ENCODE data around the gene RASGRP2.

The RASGRP2 gene

GRCh38 chr11:64743591-64744543 lies at the start of gene RASGRP2:
Gene RASGRP2 (minus strand): TSS chr11:64744142. CDS start chr11:64742866, 1,276 bp downstream.
- no peak for DNase-seq (ENCODE audit: low read depth)
- H3K4me3 ChIP-seq (ENCODE audit: low read depth, low read length): peak within 1 kb of the TSS; percentile 39

DNA sequence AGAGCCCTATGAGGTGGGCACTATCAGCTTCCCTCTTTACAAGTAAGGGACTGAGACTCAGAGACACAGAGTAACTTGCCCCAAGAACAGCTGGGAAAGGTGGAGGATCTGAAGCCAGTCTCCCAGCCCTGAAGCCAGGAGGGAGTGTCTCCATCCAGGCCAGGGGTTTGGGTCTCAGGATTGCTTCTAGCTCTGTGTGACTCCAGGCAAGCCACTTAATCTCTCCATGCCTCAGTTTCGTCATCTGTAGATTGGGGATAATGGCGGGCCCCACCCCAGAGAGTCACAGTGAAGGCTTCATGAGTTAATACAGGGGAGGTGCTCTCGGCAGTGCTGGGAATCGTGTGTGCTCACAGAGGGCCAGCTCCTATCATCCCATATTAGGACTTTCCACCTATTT lies 48.5 kb upstream of the RASGRP2 start:
- no peak overlapping the region for H3K4me3 ChIP-seq (ENCODE audit: low read depth, low read length)
- DNase-seq (ENCODE audit: low read depth): no peak

DNA sequence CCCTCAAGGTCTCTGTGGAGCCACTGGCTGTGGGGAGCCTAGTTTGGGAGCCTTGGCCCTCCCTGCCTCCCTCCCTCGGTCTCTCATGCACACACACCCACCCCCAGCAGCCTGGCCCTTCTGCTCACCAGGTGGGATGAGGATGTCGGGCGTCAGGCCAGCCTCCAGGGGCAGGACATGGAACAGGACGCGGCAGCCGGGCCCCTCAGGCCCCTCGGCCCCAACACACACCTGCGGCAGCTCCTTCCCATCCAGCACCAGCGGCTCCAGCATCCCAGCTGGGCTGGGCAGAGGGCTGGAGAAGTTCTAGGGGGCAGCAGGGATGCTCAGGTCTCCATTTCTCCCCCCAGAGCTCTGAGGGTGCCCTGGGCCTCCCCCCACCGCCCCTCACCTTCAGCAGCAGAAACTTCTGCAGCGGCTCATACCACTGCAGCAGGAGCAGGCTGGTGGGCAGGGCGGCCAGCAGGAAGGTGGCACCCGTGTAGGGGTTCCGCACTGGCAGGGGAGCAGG lies 47.9 kb upstream of the RASGRP2 start:
- DNase-seq (ENCODE audit: low read depth): no peak
- no peak overlapping the region for H3K4me3 ChIP-seq (ENCODE audit: low read depth, low read length)

DNA sequence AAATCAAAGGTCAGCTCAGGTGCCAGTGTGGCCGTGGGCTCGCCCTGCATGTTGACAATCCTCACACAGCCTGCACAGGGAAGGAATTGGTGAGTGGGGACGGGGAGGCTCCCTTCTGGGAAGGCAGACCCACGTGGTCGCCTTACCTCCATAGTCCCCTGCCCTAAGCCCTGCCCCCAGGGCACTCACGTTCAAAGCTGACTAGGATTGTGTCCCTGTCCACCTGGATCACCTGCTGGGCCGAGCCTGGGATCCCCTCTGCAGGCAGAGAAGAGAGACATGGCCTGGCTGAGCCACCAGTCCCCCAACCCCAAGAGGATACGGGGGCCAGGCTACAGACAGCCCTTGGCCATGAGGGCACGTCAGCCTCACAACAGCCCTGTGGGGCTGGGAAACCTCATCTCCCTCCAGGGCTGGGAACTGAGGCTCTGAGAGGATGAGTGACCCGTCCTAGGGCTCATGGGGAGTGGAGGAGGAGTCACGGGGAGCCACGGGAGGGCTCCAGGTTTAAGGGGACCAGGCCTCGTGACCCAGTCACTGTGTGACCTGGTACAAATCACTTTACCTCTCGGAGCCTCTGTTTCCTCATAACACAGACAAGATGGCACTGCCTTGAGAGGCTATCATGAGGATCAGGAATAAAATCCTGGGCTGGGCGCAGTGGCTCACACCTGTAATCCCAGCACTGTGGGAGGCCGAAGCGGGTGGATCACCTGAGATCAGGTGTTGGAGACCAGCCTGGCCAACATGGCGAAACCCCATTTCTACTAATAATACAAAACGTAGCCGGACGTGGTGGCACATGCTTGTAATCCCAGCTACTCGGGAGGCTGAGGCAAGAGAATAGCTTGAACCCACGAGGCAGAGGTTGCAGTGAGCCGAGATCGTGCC lies 46.5 kb upstream of the RASGRP2 start:
- no peak overlapping the region for H3K4me3 ChIP-seq (ENCODE audit: low read depth, low read length)
- DNase-seq (ENCODE audit: low read depth): no peak

DNA sequence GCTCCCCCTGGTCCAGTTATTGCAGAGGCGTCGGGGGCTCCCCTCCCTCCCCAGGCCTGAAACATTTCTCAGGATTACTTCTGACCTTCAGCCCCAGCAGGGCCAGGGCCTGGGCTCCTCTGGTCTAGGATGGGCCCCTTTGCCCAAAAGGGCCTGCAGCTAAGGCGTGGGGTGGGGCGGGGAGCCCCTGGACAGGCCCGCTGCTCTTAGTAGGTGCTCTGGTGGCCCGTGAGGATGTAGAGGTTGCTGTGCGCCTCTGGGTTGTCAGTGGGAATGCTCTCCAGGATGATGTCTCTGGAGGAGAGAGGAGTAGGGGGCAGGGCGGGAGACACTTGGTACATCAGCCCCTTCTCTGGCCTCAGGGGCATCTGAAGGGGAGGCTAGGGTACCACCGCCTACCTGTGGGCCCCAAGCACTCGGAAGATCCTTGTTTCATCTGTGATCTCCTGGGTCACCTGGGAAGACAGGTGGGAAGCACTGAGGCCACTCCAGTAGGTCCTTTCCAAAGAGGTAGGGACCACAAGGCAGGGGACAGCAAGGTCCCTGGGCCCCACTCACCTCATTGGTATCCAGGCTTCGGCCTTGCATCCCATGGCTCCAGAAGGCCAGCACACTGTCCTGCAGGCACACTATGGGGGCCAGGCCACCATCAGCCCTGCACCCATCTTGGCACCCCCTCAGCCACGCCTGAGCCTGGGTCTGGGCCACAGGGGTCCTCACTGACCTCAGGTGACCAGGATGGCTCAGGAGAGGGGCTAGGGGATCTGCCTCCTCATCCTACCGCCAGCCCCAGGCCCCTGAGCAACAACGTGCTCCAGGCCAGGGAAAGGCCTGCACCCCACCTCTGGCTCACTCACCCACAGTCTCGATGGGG lies 45.6 kb upstream of the RASGRP2 start:
- no peak for DNase-seq (ENCODE audit: low read depth)

GRCh38 chr11:64788321-64789215 lies 44.6 kb upstream of the RASGRP2 start:
- H3K4me3 ChIP-seq (ENCODE audit: low read depth, low read length): no peak overlapping the region
- no peak for DNase-seq (ENCODE audit: low read depth)

More for the DNA sequence above, 45.6 kb upstream of the RASGRP2 start:
- H3K4me3 ChIP-seq (ENCODE audit: low read depth, low read length): no peak overlapping the region

GRCh38 chr11:64787526-64788320 lies 43.8 kb upstream of the RASGRP2 start:
- H3K4me3 ChIP-seq (ENCODE audit: low read depth, low read length): no peak overlapping the region
- no peak for DNase-seq (ENCODE audit: low read depth)

DNA sequence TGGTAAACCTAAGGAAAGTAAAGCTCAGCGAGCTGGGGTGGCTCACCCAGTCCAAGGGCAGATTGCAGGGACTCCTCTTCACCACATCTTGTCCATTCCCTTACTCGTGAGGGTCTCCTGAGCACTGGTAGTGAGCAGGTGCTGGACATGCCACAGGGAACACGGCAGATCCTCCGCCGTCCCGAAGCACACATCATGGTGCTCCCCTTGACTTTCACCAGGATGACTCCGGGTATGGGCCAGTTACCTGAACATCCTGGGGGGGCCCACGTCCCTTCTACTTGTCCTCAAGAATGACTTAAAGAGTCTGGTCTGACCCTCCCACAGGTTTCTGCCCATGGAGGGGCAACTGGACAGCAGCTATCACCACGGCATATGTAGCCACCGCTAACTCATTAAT lies 42.4 kb upstream of the RASGRP2 start:
- no peak for DNase-seq (ENCODE audit: low read depth)
- H3K4me3 ChIP-seq (ENCODE audit: low read depth, low read length): no peak overlapping the region

GRCh38 chr11:64784813-64785581 lies 41.1 kb upstream of the RASGRP2 start:
- no peak for DNase-seq (ENCODE audit: low read depth)
- H3K4me3 ChIP-seq (ENCODE audit: low read depth, low read length): no peak overlapping the region

DNA sequence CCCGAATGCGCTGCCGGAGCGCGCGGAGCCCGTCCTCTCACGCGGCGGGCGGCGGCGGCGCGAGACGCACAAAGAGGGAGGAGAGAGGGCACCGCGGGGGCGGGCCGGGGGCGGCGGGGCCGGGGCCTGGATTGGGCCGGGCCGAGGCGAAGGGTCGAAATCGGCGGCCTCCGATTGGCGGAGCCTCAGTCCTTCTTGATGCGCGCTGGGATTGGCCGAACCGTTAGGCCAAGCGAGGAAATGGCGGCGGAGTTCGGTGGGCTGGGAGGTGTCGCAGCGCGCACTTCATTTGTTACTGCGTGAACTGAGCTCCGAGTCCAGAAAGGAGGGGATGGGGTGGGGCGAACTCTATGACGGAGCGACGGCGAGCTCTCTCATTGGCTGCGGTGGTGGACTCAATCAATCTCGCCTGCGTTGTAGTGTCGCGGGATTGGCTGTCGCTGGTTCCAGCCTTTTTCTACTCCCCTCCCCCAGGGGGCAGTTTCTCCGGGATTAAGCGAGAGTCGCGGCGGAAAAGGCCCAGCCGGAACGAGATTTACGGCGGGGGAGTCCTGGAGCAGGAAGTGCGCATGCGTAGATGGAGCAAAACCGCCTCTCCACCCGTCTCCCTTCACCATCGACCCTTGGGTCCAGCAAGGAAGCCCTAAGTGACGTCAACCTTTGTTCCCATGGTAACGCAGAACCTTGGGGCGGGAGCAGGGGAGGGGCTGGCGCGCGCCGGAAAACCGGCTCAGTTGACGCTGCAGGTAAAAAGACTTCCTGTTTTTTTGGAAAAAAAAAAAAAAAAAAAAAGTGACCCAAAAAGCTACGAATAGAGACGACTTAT lies 34.7 kb upstream of the RASGRP2 start, which contains the start of gene SF1:
Gene SF1, minus strand, starts transcription at position 70 of the 826 bp plus-strand sequence. CDS start 150 bp downstream, outside the sequence.
- peak within 1 kb of the TSS; percentile 71 for H3K4me3 ChIP-seq (ENCODE audit: low read depth, low read length)
- peak; percentile 98 for DNase-seq (ENCODE audit: low read depth)

GRCh38 chr11:64778223-64778472 lies 34.2 kb upstream of the RASGRP2 start:
- no peak for DNase-seq (ENCODE audit: low read depth)
- peak overlapping the region; percentile 71 for H3K4me3 ChIP-seq (ENCODE audit: low read depth, low read length)

DNA sequence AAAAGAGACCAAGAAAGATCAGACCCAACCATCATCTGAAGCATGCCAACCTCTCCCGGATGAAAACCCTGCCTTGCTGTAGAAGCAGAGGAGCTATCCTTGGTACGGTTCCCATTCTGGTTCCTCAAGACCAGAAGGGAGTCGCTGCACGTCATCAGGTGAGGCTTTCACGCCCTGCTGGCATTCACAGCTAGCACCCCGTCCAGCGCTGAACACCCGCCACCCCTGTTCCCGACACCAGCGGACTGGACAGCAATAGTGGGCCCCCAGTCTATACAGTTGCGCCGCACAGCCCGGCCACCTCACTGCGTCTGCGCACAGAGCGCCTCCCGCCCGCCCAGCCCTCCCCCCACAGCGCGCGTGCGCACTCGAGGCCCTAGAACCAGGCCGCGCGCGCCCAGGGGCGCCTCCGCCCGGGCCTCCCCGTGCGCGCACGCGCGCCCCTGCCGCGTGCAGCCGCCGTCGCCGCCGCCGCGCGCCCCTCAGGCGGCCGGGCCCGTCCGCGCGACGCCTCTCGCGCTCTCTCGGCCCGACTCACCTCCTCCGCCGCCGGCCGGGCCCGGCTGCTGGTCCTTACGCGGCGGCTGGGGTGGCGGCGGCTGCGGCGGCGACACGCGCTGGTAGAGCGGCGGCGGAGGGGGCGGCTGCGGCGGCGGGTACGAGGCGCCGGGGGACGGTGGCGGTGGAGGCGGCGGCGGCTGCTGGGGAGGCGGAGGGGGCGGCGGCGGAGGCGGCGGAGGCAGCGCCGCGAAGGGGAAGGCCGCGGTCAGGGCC lies 33.7 kb upstream of the RASGRP2 start:
- peak overlapping the region; percentile 71 for H3K4me3 ChIP-seq (ENCODE audit: low read depth, low read length)

DNA sequence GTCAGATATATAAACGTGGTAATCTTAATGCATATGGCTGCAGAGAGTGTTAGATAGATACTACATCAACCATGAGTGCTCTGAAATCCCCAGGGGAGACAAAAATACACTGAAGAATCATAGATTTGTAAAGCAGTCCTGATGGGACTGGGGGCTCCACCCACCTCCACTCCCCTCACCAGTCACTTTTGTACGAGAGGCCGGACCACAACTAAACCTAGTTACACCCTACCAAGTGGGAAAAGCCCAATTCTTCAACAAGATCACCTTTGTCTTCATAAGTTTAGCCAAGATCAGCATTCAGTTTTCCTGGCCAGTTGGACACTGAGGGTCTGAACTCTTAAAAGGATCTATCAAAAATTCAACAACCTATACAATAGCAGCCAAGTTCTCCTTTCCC lies 32.9 kb upstream of the RASGRP2 start:
- peak overlapping the region; percentile 71 for H3K4me3 ChIP-seq (ENCODE audit: low read depth, low read length)
- no peak for DNase-seq (ENCODE audit: low read depth)

More for the DNA sequence above, 33.7 kb upstream of the RASGRP2 start:
- DNase-seq (ENCODE audit: low read depth): peak; percentile 36

DNA sequence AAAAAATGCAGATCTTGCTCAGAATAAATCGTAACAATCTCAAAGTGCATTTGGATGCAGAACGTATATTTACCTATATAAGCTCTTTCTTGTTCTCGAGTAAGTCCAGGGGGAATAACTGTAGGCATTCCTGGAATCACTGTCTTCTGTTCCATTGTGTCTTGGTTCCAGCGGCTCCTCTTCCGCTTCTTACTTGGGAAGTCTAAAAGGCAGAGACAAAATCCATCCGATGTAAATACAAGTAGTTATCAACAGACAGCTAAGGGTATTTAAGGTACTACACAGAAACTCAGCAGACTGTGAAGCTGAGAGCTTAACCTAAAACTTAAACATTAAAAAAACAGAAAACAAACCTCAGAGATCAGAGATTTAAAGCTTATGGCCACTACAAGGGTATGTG lies 32.5 kb upstream of the RASGRP2 start:
- no peak for DNase-seq (ENCODE audit: low read depth)
- H3K4me3 ChIP-seq (ENCODE audit: low read depth, low read length): peak overlapping the region; percentile 71

DNA sequence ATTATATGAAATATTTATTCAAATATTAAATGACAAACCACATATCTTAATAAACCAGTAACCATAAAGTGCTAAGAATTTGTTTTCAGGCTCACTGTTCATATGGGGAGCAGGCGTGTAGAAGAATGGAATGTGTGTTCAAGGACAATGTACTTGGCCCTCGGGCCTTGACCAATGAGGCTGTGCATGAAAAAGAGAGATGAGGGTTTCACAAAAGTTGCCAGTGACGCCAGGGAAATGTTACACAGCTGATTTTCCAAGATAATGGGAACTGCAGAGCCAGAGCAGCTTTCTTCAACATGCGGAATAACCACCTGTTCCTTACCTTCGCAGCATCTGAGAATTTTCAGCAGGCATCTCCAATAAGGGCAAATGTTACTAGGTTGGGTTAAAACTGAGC lies 30.2 kb upstream of the RASGRP2 start:
- DNase-seq (ENCODE audit: low read depth): no peak
- H3K4me3 ChIP-seq (ENCODE audit: low read depth, low read length): no peak overlapping the region
